DLD1 (cell line): ENCODE results near the gene GLTP.

Source experiments
- in situ Hi-C: cut with HindIII; loops from 2 replicates; pipeline ENCODE4 v1.10.0; 2017; ENCODE audit warnings: low sequenced_read_pairs

Gene GLTP

DNA sequence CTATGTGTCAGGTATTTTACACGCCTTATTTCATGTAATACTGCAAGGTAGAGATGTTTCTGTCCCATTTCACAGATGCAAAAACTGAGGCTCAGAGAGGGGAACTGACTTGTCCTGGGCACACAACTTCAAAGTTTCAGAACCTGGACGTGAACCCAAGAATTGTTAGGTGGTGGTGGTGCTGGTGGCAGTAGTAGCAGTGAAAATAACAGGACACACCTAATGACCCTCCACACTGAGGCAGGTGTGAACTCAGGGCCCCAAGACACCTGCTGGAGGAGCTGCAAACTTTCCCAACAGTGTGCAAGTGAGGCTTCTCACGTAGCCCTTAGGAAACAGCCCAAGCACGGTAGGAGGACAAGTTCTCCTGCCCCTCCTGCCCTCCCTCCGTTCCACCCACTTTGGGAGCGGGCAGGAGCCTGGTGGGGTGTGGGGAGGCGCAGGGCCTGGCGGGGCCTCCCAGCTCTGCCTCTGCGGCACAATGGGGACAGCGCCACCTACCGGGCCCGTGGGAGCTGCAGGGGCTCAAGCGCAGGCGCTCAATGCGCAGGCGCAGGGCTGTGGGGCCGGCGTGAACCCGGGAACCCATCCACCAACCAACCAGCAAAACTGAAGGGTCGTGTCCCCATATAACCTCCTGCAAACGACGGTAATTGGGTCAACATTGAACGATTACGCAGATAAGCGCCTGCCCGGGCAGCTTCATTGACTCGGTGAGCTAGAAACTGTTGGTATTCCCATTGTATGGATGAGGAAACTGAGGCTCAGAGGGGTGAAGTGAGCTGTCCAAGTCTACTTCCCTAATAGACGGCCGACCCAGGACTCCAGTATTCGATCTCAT, 35.1 kb downstream of the GLTP start:
- in situ Hi-C loops = no loop called here

DNA sequence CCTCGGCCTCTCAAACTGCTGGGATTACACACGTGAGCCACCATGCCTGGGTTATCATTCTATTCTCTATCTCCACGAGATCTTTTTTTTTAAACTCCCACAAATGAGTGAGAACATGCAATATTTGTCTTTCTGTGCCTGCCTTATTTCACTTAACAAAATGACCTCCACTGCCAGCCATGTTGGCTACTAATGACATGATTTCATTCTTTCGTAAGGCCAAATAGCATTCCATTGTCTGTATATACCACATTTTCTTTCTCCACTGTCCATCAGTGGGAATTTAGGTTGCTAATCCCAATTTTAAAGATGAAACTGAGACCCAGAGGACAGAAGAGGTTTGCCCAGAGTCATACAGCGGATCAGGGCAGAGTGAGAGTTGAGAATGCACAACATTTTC, 36.2 kb downstream of the GLTP start:
- in situ Hi-C loops = no loop called here

DNA sequence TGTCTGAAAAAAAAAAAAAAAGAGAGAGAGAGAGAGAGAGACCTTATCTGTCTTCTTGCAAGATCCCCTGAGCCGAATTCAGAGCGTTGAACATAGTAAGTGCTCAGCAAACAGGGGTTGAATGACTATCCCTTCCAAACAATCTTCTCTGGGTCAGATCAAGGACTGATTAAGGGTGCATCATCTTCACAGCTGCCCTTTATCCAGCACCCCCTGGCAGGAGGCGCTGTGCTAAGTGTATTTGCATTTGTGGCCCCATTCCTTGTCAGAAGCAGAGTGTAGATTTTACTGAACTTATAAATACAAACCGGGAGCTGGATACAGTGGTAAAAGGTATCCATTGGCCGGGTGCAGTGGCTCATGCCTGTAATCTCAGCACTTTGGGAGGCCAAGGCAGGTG, 38.3 kb downstream of the GLTP start:
- in situ Hi-C loops = no loop called here

DNA sequence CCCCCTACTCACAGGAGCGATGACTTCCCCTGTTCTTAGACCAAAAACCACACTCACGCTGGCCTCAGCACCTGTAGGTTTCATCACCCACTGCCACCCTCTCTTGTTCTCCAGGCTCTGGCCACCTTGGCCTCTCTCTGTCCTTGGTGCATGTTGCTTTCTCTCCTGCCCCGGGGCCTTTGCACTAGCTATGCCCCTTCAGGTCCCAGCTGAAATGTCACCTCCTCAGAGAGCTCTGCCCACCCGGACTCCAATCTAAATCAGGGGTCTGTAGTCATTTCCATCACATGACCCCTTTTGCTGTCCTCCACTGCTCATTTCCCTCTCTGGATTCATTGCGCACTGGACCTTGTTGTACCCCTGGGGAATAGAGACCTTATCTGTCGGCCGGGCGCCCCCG, 39.0 kb downstream of the GLTP start:
- in situ Hi-C loops = no loop called here

DNA sequence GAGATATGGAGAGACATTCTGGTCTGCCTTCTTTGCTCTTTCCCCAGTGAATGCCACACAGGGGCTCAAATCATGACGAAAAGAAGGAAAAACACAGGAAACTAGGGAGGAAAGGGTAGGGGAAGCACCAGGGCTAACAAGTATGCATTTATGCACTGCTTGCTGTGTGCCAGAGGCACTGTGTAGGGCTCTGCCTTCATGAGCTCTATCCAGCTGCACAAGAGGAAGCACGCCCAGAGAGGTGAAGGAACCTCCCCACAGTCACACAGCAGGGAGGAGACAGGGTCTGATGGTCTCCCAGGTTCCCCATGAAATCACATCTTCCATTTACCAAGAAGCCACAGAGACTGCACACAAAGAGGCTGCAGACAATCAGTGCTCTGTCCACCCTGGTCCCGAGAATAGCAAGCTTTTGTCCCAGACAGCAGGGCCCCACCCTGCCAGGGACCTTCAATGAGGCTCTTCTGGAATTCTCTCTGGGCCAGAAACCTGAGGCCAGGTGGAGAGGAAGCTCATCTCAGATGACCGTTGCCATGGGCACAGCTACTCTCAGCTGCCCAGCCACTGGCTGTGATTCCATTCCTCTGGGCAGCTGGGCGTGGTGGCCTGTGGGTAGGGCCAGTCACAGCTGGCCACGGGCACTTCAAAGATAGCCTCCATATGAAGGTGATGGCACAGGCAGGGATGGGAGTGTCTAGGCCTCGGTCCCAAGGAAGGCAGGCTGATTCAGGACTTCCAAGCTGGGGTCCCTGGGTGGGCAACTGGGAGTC, 39.9 kb downstream of the GLTP start:
- in situ Hi-C loops = no loop called here

DNA sequence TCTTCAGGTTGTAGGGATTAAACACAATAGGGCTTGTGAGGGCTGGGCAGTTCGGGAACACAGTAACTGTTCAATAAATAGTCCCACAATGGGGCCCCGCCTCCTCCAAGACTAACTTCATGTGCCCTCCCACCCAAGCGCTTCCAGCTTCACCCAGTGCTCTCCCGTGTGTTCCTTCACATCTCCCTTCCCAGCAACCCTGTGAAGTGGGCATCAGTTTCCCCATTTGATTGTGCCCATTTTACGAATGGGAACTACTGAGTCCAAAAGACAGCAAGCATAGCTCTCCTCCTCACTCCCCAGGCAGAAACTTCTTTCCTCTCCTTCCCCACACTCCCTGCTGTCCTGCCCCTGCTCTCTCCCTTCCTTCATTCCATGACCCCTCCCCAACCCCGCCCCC, 40.9 kb downstream of the GLTP start:
- in situ Hi-C loops = no loop called here

DNA sequence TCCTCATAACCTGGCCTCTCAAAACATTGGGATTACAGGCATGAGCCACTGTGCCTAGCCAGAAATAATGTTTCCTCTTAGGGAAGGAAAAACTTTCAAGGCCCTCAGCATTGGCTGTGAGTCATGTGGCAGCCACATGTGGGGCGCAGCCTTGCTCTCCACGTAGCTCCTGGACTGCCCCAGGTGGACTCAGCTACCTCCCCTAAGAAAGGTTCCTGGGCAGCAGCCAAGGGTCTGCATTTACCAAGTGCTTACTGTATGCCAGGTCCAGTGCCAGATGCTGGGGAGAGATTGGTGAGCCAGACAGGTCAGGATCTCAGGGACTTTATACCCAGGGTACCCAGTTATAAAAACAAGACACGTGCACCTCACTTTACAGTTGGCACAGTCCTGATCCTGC, 43.4 kb downstream of the GLTP start:
- in situ Hi-C loops = no loop called here

DNA sequence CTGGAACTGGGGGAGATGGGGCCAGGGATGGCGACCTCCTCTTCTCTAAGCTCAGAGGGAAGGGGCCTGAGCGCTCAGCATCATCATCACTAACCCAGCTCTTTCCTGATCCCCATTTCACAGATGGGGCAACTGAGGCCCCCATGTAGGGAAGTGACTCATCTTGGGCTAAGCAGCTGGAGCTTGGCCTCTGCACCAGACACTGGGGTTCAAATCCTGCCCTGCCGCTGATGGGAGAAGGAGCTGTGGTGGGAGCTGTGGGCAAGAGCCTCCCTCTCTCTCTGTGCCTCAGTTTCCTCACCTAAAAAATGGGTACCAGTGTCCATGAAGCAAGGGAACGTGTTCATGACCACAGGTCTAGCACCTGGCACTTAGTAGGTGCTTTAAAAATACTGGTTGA, 44.5 kb downstream of the GLTP start:
- in situ Hi-C loops = no loop called here

DNA sequence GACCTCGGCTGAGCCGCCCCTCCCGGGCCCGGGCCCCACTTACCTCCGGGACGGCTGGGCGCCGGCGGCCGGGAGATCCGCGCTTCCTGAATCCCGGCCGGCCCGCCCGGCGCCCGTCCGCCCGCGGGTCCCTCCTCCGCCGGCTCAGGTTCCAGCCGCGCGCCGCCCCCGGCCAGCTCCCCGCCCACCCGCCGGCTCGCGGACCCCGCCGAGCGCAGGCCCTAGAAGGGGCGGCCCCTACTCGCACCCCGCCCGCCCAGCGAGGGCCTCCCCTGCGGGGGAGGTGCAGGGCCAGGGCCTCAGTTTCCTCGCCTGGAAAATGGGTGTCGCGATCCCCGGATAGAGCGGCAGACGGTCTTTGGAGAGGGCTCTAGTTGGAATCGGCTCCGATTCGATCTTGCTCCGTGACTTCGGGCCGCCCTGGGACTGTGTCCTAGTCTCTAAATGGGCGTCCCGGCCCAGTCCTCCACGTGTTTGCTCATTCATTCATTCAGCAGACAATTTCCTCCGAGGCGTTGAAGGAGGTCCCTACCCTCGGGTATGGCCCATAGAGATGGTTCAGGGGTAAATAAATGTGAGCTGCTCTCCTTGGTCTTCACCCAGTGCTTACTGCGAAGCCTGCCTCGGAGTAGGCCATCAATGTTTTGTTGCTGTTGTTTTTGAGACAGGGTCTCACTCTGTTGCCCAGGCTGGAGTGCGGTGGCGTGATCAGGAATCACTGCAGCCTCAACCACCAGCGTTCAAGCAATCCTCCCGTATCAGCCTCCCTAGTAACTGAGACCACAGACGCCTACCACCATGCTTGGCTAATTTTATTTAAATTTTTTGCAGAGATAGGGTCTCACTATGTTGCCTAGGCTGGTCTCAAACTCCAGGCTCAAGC, 46.8 kb downstream of the GLTP start, which contains the start of gene TRPV4:
Gene TRPV4 (minus strand): TSS at position 92 of the 883 bp plus-strand sequence. CDS start 18,602 bp downstream, outside the sequence.
- in situ Hi-C loops = no loop called here

DNA sequence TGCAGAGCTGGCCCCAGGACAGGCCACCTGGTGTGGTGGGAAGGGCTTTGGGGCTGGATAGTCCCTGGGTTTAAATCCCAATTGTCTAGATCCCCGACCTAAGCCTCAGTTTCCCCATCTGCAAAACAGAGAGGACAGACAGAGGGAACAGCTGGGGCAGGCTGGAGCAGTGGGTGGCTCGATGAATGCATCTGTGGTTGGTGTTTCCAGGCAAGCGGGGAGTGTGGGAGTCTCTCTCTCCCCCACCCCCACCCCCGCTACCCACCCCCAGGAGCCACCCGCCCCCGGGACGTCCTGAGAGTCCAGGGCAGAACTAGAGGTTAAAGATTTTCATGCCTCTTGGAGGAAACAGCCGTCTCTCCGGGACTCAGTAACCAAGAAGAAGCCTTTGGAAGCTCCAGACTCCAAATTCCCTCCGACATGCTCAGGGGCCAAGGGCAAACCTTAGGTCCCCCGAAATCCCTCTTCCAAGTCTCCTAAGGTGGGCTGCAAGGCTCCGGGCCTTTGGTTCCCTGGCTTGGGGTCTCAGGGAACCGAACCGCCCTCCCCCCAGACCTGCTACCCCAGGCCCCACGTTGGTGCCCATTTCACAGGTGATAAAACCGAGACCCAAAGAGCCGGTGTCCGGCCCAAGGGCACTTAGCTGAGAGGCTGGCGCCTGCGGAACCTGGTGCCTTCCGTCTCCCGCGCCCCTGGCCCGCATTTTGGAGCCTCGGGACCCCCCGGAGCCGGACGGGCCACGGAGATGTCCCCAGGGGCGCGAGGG, 47.6 kb downstream of the GLTP start:
- in situ Hi-C loops = no loop called here

DNA sequence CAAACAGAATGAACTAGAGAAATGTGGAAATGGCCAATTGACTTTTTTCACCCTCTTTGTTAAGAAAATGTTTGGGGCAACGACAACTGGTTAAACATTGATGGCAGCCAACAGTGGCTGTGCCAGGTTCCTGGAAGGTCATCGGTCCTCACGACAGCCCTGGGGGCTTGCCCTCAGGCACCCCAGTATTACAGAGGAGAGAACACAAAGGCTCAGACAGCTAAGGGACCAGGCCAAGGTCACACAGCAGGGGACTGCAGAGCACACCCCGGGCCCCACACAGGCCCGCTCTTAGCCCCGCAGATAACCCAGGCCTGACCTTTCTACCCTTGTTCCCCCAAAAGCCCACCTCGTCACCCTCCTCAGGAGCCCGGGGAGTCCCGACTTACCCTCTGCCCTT, 48.4 kb downstream of the GLTP start:
- in situ Hi-C loops = no loop called here

DNA sequence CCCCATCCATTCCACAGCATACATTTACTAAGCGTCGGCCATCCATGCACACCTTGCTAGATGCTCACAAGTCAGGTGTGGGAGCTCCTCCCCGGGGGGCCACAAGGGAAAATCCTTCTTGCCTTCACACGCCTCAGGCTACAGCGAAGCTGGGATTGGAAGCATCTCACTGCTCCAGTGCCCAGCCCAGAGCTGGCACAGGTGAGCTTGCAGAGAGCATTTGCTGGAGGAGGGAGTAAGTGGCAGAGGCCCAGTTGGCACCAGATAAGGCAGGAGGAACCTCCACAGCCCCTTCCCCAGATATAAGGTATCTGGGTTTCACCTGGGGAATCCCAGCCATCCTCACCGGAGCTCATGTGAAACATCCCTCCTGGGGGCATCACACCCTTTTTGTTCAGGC, 49.0 kb downstream of the GLTP start:
- in situ Hi-C loops = no loop called here

DNA sequence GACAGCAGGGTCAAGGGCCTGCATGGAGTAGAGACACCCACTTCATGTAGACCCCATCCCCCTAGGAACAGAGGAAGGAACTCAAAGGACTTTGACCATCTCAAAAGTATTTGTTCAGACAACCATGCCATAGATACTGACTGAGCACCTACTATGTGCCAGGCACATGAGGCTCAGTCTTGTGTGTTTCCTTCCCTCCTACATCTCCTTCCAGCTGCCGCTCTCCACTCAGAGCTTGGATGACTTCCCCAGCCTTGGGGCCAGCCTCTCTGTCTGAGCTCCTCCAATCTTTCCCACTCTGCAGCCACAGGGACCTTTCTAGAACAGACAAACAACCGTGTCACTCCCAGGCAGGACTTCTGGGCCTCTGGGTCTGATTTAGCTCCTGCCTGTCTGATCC, 49.6 kb downstream of the GLTP start:
- in situ Hi-C loops = no loop called here

DNA sequence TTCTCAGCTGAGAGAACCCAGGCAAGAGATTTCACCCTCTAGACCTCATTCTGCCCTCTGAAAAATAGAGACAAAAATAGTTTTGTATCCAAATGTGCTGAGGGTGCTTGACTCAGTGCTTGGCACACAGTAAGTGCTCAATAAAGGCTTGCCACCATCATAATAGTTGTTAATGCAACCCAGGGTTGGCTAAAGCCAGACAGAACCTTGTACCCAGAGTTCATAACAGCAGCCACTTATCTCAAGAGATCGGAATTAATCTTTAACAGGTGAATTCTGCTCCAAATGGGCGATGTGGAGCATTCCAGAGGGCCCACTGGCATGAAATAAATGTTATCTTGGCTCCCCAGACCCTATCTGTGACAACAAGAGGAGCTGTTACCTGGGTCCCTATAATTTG, 50.1 kb downstream of the GLTP start:
- in situ Hi-C loops = no loop called here

DNA sequence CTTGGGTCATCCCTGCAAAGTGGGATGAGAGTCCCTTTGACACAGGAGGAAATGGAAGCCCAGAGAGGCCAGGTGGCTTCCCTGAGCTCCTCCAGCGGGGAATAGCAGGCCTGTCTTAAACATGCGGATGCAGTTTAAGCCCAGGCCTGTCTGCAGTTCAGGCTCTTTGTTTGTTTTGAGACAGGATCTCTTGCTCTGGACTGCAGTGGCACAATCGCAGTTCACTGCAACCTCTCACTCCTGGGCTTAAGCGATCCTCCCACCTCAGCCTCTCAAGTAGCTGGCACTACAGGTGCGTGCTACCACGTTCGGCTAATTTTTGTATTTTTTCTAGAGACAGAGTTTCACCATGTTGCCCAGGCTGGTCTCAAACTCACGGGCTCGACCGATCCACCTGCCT, 50.7 kb downstream of the GLTP start:
- in situ Hi-C loops = no loop called here

DNA sequence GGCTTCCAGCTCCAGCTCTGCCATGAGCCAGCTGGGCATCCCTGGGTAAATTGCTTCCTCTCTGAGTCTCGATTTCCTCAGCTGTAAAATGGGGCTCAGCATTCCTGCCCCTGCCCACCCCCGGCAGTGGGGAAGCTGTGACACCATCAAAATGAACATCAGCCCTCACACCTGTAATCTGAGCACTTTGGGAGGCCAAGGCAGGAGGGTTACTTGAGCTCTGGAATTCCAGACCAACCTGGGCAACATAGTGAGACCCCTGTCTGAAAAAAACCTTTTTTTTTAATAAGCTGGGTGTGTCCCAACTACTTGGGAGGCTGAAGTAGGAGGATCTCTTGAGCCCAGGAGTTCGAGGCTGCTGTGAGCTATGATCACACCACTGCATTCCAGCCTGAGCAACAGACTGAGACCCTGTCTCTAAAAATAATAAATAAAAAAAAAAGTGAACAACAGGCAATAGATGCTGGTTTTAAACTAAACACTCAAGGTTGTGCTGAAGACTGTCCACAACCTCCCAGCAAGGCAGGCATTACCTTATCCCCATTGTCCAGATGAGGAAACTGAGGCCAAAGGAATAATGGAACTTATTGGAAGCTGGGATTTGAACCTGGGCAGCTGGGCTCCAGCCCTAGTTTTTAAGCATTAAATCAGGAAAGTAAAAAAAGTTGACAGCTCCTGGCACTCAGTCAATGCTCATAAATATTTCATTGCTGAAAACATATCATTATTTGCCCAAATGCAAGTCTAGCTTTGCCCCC, 51.4 kb downstream of the GLTP start:
- in situ Hi-C loops = no loop called here

DNA sequence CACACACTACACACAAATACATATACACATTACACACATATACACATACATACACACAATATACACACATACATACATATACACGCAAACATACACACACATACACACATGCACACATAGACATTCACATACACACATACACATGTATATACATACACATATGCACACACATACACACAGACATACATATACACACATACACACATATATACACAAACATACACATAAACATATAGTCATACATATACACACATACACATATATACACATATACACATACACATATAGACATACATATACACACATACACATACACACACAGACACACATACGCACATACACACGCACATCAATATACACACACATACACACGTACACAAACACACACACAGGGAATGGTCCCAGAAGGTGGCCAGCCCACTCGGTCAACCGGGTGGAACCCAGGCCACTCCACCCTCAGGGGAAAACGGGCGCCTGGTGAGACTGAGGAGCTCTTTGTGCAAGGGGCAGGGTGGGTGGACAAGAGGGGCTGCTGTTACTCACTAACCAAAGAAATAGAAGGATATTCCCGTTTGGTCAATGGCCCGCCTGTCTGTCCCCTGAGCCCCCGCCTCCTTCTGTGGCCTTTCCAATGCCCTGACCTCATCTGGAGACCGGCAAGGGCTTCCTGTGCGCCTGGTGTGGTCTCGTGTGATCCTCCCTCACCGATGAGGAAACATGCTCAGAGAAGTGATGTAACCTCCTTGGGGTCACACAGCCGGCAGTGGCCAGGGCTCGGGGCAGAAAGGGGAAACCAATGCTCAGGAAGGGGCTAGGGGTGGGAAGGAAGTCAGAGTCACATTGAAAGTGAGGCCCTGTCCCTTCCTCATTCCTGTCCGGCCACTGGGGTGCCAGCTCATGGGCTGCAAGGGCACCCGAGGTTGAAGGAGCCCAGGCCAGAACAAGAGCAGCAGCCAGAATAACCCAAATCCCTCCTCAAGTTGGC, 52.5 kb downstream of the GLTP start:
- in situ Hi-C loops = no loop called here

DNA sequence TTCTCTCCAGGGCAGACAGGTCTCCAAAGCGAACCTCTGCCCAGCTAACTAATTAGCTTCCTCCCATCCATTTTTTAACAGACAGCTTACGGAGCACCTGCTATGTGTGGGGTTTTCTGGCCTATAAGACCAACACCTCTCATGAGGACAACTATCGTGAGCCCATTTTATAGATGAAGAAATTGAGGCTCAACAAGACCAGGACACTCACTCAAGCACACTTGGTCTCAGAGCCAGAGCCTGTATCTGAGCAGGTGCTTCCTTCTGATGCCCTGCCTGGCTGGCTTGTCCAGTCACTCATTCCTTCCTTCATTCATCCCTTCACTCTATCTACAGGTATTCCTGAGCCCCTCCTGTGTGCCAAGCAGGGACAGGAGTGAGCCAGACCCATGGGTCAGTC, 53.3 kb downstream of the GLTP start:
- in situ Hi-C loops = no loop called here

DNA sequence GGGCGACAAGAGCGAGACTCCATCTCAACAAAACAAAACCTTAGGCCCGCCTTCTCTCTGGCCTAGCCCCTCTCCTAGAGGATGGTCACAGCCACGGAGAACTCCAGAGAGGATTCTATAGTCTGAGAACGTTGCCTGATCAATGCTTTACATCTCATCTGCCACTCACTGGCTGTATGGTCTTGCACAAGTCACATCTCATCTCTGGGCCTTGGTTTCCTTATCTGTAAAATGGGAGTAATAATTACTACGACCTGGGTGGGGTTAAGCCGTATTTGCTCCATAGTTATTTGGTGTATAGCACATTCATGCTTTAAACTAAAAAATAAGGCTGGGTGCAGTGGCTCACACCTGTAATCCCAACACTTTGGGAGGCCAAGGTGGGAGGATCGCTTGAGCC, 55.6 kb downstream of the GLTP start:
- in situ Hi-C loops = no loop called here
